Transverse colon (tissue), 4 donors: ENCODE measurements around the gene TRPM2.

Source experiments
- CTCF ChIP-seq, 5 experiments: fragments of 200-600 bp in 3 of 5; fragments of 450-650 bp in 2 of 5; sonication (generic) in 3 of 5; IDR thresholded peaks; 1 replicate in 2 of 5; 2 replicates in 3 of 5; pipeline ENCODE4 v1.5.1; 2016 to 2017; ENCODE audit warnings: antibody characterized with exemption in 5 of 5, inconsistent platforms in 3 of 5, mild to moderate bottlenecking in 2 of 5, moderate library complexity in 1 of 5
- EP300 ChIP-seq: sonication (generic); formaldehyde crosslinking; IDR thresholded peaks from one replicate; pipeline ENCODE4 v1.6.1; 2017; ENCODE audit warnings: antibody characterized with exemption, low read depth
- POLR2AphosphoS5 ChIP-seq, 3 donors: sonication (generic); formaldehyde crosslinking; IDR thresholded peaks; one replicate each; pipeline ENCODE4 v1.6.1; 2016; ENCODE audit warnings: antibody characterized with exemption in 3 of 3

- TF ChIP-seq CTCF (IDR thresholded peaks at IDR 0.05) (no peak), POLR2AphosphoS5 (IDR thresholded peaks at IDR 0.05) (no peak), EP300 (no peak)
Measured at GRCh38 chr21:44389335-44389734, 35.9 kb downstream of the TRPM2 start.
